Common myeloid progenitor, CD34-positive (primary cell): ENCODE data around the gene CD40LG.

Source experiments
- CTCF ChIA-PET: fragments of 350-600 bp; sonication (Branson Sonifier 250); formaldehyde crosslinking; loops from one replicate; lab custom pipeline; 2021; ENCODE audit warnings: antibody characterized with exemption; lab: Charles Lee
- POLR2A ChIA-PET: fragments of 350-600 bp; sonication (Branson Sonifier 250); formaldehyde crosslinking; loops from one replicate; lab custom pipeline; 2021; ENCODE audit warnings: antibody characterized with exemption; lab: Charles Lee
- DNase-seq, 3 donors: peaks; one replicate each; pipeline versions ENCODE4 v3.0.0 to v3.0.0-alpha.2; 2013
- H3K27ac ChIP-seq, 2 experiments: 1 replicate in 1 of 2; 2 replicates in 1 of 2; pipeline ENCODE4 v1.7.0; 2013; ENCODE audit warnings: inconsistent platforms in 2 of 2, low read length in 2 of 2, mild to moderate bottlenecking in 2 of 2, low read depth in 1 of 2, moderate library complexity in 1 of 2; ENCODE audit not compliant: severe bottlenecking in 2 of 2, insufficient read depth in 1 of 2, poor library complexity in 1 of 2
- H3K27me3 ChIP-seq, 5 experiments: replicated peaks in 2 of 5; 1 replicate in 3 of 5; 2 replicates in 2 of 5; pipeline versions ENCODE4 v1.6.1 to v1.7.0; 2013; ENCODE audit warnings: low read length in 4 of 5, mild to moderate bottlenecking in 2 of 5, moderate library complexity in 2 of 5, inconsistent platforms in 1 of 5; ENCODE audit not compliant: insufficient read depth in 5 of 5, control insufficient read depth in 4 of 5
- H3K36me3 ChIP-seq, 4 experiments: 1 replicate in 2 of 4; 2 replicates in 2 of 4; pipeline versions ENCODE4 v1.6.1 to v1.7.0; 2013; ENCODE audit warnings: low read length in 3 of 4, control low read depth in 1 of 4, mild to moderate bottlenecking in 1 of 4; ENCODE audit not compliant: control insufficient read depth in 4 of 4, insufficient read depth in 4 of 4
- H3K4me1 ChIP-seq, 4 experiments: 1 replicate in 3 of 4; 2 replicates in 1 of 4; pipeline versions ENCODE4 v1.6.1 to v1.7.1; 2013; ENCODE audit warnings: low read length in 3 of 4, mild to moderate bottlenecking in 3 of 4, control low read depth in 1 of 4, inconsistent platforms in 1 of 4, moderate library complexity in 1 of 4; ENCODE audit not compliant: control insufficient read depth in 4 of 4, insufficient read depth in 4 of 4; ENCODE audit errors: control extremely low read depth in 1 of 4
- H3K4me3 ChIP-seq, 7 experiments: 1 replicate in 4 of 7; 2 replicates in 3 of 7; pipeline versions ENCODE4 v1.5.1 to v1.7.0; 2013; ENCODE audit warnings: mild to moderate bottlenecking in 7 of 7, low read length in 6 of 7, moderate library complexity in 6 of 7, inconsistent platforms in 2 of 7, low read depth in 2 of 7, control low read depth in 1 of 7; ENCODE audit not compliant: insufficient read depth in 4 of 7, control insufficient read depth in 1 of 7; ENCODE audit errors: extremely low read depth in 1 of 7
- H3K9me3 ChIP-seq, 5 experiments: 1 replicate in 4 of 5; 2 replicates in 1 of 5; pipeline versions ENCODE4 v1.6.1 to v1.7.1; 2013; ENCODE audit warnings: low read length in 4 of 5, mild to moderate bottlenecking in 2 of 5, inconsistent platforms in 1 of 5, low read depth in 1 of 5, moderate library complexity in 1 of 5; ENCODE audit not compliant: control insufficient read depth in 4 of 5, insufficient read depth in 2 of 5; ENCODE audit errors: control extremely low read depth in 1 of 5
- WGBS: methylation state at CpG from one replicate; pipeline ENCODE4 v1.1.5; 2013; ENCODE audit not compliant: insufficient coverage; 5-methylcytosine and 5-hydroxymethylcytosine counted together

Gene CD40LG

DNA sequence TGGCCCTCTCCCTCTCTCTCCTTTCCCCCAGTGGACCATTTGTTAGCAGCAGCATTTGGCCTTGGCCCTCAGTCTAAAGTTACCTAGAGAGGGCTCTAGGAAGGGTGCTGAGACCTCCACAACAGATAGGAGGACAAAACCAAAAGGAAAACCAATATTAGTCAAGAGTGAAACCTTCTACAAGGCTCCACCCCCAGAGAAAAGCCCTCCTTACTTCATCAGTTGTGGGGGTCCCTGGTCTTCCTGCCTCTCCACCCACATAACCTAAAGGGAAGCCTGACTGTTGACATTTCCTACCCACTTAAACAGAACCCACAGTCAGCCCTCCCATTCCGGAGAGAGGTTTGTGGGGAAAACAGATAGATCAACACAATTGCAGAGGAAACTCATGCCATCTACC is 4.7 kb upstream of the CD40LG start:
- POLR2A ChIA-PET = no interaction called here
- CTCF ChIA-PET = interaction anchor here (1.2 kb wide), 1 partner anchor 9 kb away, joined by 3 read pairs; no protein-coding TSS in a partner anchor
- 50% methylated on average over 1 of the region's 1 CpG for WGBS

DNA sequence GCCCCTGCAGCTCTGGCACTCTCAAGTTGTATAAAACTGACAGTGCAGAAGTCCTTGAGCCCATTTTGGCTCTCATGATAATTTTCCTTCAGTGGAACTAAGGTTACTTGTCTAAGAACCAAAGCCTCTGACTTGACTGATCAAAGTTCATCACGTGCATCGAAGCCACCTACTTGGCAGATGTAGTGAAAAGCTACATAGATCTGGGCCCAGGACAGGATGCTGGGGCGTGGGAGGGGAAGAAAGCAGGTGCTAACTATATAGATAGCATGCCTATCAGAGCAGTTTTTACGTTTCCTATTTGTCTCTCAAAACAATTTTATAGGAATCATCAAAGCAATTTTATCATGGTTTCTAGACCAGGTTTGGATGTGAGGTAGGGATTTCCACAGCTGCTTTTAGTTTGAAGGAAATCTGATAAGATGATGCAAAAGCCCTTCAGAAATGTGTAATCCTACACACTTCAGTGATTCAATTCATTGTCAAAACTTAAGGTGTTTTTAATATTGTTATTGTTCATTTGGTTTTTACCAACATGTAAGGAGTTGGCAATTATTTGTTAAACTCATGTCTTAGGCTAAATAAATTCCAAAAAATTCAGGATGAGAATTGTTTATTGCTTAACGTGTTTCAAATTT is 1.2 kb upstream of the CD40LG start:
- no peak overlapping the region for H3K27ac ChIP-seq
- H3K36me3 ChIP-seq = no peaks in the 10 kb centered on the region
- ChIA-PET CTCF (no interaction called here), POLR2A (no interaction called here)
- no peaks in the 10 kb centered on the region for H3K27me3 ChIP-seq
- peaks cover 0 to 12% (median 10%) of the 10 kb centered on the region in 4 experiments for H3K4me1 ChIP-seq
- no peaks in the 10 kb centered on the region for H3K9me3 ChIP-seq
- no peak overlapping the region for H3K4me3 ChIP-seq
- 80% methylated on average over 3 of the region's 5 CpGs for WGBS
- DNase-seq = no peak

More for the DNA sequence above, 4.7 kb upstream of the CD40LG start:
- peak overlapping the region in 3 of 7 experiments; percentile 22 to 59 (median 59) for H3K4me3 ChIP-seq
- peaks cover 0 to 21% (median 15%) of the 10 kb centered on the region in 4 experiments for H3K4me1 ChIP-seq
- no peak overlapping the region for H3K27ac ChIP-seq
- no peaks in the 10 kb centered on the region for H3K9me3 ChIP-seq
- no peaks in the 10 kb centered on the region for H3K27me3 ChIP-seq
- H3K36me3 ChIP-seq = no peaks in the 10 kb centered on the region
- peak in 2 of 3 donors; percentile 58 to 63 for DNase-seq

DNA sequence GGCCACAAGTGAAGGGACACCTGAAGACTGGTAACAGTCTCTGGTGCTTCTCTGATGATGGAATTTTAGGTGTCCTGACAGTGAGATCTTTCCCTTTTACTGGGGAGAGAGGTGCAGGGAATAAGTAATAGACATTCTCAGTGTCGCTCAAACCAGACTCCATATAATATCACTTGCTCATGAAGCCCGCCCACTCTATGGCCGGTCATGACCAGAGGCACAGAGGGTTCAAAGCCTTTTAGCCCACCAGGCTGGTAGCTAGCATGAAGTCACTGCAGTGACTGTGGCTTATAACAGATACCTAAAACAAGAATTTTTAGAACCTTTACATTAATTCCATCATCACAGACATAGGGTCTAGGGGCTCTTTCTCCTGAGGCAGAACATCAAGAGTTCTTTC is 2.9 kb downstream of the CD40LG start:
- H3K4me3 ChIP-seq = no peak overlapping the region
- POLR2A ChIA-PET = no interaction called here

DNA sequence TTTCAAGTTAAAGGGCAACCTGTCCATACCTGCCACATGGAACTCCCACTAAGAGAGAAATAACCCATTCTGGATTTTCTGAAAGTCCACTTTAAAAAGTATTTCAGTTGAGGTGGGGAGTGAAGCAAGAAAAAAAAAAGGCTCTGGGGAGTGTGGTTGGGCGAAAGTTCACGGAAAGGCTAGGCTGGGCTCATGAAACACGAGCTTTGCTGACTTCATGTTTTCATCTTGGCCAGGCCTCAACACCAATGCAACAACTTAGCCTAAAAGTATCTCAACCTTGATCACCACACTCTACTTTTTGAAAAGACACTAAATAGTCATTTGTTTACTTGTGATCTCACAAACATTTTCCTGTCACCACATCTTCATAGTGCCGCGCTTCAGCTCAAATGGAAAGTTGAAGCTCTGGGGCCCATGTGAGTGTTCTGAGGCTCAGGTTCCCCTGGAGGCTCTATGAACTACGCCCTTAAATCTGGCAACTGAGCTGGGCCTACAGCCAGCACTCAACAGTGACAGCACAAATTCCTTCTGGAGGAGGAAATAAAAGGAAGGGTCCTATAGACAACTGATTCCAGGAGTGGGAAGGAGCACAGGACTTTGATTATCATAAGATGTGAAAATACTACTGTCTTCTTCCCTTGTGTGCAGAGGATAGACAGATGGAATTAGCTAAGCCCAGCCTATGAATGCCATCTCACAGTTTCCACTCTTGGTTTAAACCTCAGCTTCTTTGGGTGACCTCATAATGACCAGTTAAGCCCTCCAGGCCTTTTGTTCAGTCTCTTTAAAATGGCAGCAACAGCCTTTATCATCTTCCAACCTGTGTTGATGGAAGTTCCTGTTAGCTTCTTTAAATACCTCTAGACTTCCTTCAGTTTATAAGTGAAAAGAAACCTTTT is 5.1 kb downstream of the CD40LG start:
- no peaks in the 10 kb centered on the region for H3K4me1 ChIP-seq
- POLR2A ChIA-PET = no interaction called here
- 92% methylated on average over 3 of the region's 6 CpGs for WGBS
- no peak for DNase-seq
- CTCF ChIA-PET = interaction anchor here (1.3 kb wide), 1 partner anchor 10 kb away, joined by 3 read pairs; no protein-coding TSS in a partner anchor
- H3K27me3 ChIP-seq = no peaks in the 10 kb centered on the region
- H3K4me3 ChIP-seq = no peak overlapping the region
- peaks cover 0 to 2% (median 0%) of the 10 kb centered on the region in 5 experiments for H3K9me3 ChIP-seq
- no peak overlapping the region for H3K27ac ChIP-seq
- H3K36me3 ChIP-seq = no peaks in the 10 kb centered on the region

More for the DNA sequence above, 2.9 kb downstream of the CD40LG start:
- CTCF ChIA-PET = interaction anchor here (1.4 to 1.7 kb wide), 2 partner anchors 8 to 14 kb away, joined by 4 to 5 read pairs; no protein-coding TSS in a partner anchor
- Histone ChIP-seq H3K27me3 (no peaks in the 10 kb centered on the region), H3K27ac (no peak overlapping the region), H3K36me3 (no peaks in the 10 kb centered on the region), H3K4me1 (no peaks in the 10 kb centered on the region), H3K9me3 (no peaks in the 10 kb centered on the region)
- DNase-seq = no peak
- WGBS = 93% methylated on average over 3 of the region's 3 CpGs

DNA sequence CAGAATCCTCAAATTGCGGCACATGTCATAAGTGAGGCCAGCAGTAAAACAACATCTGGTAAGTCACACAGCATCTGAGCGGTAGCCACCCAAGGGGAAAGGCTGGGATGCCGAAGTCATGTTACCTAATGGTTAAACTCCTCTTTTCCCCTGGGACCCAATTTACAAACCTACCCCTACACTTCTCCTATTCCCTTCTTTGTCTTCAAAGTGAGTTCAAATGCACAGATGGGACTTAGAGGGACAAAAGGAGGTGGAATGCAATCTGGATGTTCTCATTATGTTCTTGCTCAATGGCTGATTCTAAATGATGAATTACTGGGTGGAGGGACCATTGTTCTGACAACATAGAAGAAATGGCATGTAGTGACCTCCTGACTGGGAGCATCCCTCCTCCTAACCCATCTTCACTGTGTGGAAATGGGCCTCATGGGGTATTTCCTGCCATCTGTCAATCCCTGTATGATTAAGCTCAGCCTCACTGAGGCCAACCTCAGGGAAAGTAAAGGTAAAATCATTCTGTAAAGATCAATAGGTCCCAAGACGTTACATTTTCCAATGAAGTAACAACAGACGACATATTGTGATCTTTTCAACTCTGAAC is 8.5 kb downstream of the CD40LG start:
- no peaks in the 10 kb centered on the region for H3K27me3 ChIP-seq
- no peak overlapping the region for H3K4me3 ChIP-seq
- no peak overlapping the region for H3K27ac ChIP-seq
- no peak for DNase-seq
- 81% methylated on average over 4 of the region's 5 CpGs for WGBS
- peaks cover 0 to 2% (median 0%) of the 10 kb centered on the region in 5 experiments for H3K9me3 ChIP-seq
- peaks cover 0 to 5% (median 0%) of the 10 kb centered on the region in 4 experiments for H3K36me3 ChIP-seq
- POLR2A ChIA-PET = no interaction called here
- CTCF ChIA-PET = no interaction called here
- no peaks in the 10 kb centered on the region for H3K4me1 ChIP-seq

DNA sequence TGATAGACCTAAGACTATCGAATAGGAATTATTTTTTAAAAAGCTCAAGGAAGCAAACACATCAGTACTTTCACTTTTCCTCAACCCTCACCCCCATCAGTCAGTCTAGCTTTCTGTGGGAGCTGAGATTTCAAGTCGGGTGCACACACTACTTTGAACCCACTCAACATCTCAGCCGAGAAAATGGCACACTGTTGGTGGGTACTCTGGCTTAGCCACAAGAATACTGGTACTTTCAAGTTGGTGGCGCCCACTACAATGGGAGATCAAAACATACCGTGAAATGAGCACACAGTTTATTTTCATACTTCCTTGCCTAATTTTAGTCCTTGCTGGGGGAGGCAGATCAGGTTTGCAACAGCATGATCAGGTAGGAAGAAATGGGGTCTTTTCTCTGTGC is 10.2 kb downstream of the CD40LG start:
- H3K4me1 ChIP-seq = no peaks in the 10 kb centered on the region
- no peak overlapping the region for H3K27ac ChIP-seq
- no peaks in the 10 kb centered on the region for H3K27me3 ChIP-seq
- POLR2A ChIA-PET = interaction anchor here (0.6 kb wide), 1 partner anchor 43 kb away, joined by 10 read pairs; no protein-coding TSS in a partner anchor
- H3K36me3 ChIP-seq = peaks cover 0 to 6% (median 0%) of the 10 kb centered on the region in 4 experiments
- peaks cover 0 to 2% (median 0%) of the 10 kb centered on the region in 5 experiments for H3K9me3 ChIP-seq
- H3K4me3 ChIP-seq = no peak overlapping the region
- WGBS = 72% methylated on average over 4 of the region's 5 CpGs
- CTCF ChIA-PET = interaction anchor here (1.5 kb wide), 1 partner anchor 39 kb away, joined by 3 read pairs; no protein-coding TSS in a partner anchor
- no peak for DNase-seq
